ENCODE measurements around the gene SNX8. TPM values are rescaled to one million over a fixed set of nuclear protein-coding genes. Genes with fewer than 3 reads are reported as not detected.

SNX8 gene
- total and polyA plus RNA-seq, 2 of the 13 experiments (the other 11 are each of a cell fraction or from before 2014, with no cell fraction given) = 20.6 to 45.2 TPM

GRCh38 chr7:2360796-2361195, 46.6 kb upstream of the SNX8 start:
- ATAC-seq = no peak
- in situ Hi-C loops (cut with HindIII; ENCODE audit: extremely low pct_ligation_motif_present, low pct_unique_long_range_greater_than_20kb) = no loop called here
- Histone ChIP-seq H3K9ac (ENCODE audit: insufficient read depth, low read depth, low read length) (no peak overlapping the region), H3K27me3 (ENCODE audit: control insufficient read depth in 1 of 2, insufficient read depth in 2 of 2, low read length in 2 of 2) (no peaks in the 10 kb centered on the region; a peak in 1 of 5 replicates), H3K4me1 (ENCODE audit: insufficient read depth, low read length) (peaks cover 43% of the 10 kb centered on the region), H3K4me2 (ENCODE audit: low read depth, low read length) (no peak overlapping the region), H3K36me3 (replicated peaks in 1 of 2; ENCODE audit: control insufficient read depth in 1 of 2, insufficient read depth in 2 of 2, low read length in 2 of 2) (peaks cover 31 to 78% of the 10 kb centered on the region in 2 experiments), H2AFZ (ENCODE audit: low read length) (no peak overlapping the region), H3K79me2 (ENCODE audit: insufficient read depth, low read length) (peaks cover 59% of the 10 kb centered on the region), H3K9me3 (ENCODE audit: low read length) (no peaks in the 10 kb centered on the region), H3K27ac (ENCODE audit: extremely low read length, insufficient read depth, low read length) (no peak overlapping the region), H4K20me1 (ENCODE audit: insufficient read depth, low read length) (peaks cover 47% of the 10 kb centered on the region), H3K4me3 (replicated peaks in 1 of 3; ENCODE audit: insufficient read depth in 1 of 3, low read depth in 2 of 3, low read length in 3 of 3) (no peak overlapping the region)
- CTCF ChIA-PET (ENCODE audit: low intra/inter-chr PET ratio, low total read pairs) = no interaction called here
- 84% methylated on average over 6 of the region's 6 CpGs for WGBS (ENCODE audit: low lambda C conversion rate)
- intact Hi-C loops (cut with micrococcal nuclease; ENCODE audit: unreplicated experiment) = loop anchor here (5.0 kb wide), 1 partner anchor 37 kb away; no protein-coding TSS in a partner anchor
- no peak for TF ChIP-seq MEF2D (CRISPR knock-in tag; IDR thresholded peaks at IDR 0.05)
- no peak for TF ChIP-seq IKZF1 (IDR thresholded peaks at IDR 0.05)
- TF ChIP-seq RFX5 (IDR thresholded peaks at IDR 0.05; ENCODE audit: low read depth, low read length) = no peak
- TF ChIP-seq ETV5 (CRISPR knock-in tag; IDR thresholded peaks at IDR 0.05; ENCODE audit: borderline replicate concordance) = no peak
- no peak for TF ChIP-seq GABPA (IDR thresholded peaks at IDR 0.05; ENCODE audit: low read depth, low read length)
- no peak for TF ChIP-seq GABPA (CRISPR knock-in tag; IDR thresholded peaks at IDR 0.05; ENCODE audit: low read depth)
- TF ChIP-seq ZNF546 (CRISPR knock-in tag; conservative IDR thresholded peaks at IDR 0.05) = no peak
- TF ChIP-seq CERS6 (CRISPR knock-in tag; IDR thresholded peaks at IDR 0.05) = no peak
- TF ChIP-seq, protein P1, sequence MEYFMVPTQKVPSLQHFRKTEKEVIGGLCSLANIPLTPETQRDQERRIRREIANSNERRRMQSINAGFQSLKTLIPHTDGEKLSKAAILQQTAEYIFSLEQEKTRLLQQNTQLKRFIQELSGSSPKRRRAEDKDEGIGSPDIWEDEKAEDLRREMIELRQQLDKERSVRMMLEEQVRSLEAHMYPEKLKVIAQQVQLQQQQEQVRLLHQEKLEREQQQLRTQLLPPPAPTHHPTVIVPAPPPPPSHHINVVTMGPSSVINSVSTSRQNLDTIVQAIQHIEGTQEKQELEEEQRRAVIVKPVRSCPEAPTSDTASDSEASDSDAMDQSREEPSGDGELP (IDR thresholded peaks at IDR 0.05; ENCODE audit: borderline replicate concordance, low read depth) = no peak
- TF ChIP-seq ZNF556 (CRISPR knock-in tag; IDR thresholded peaks at IDR 0.05; ENCODE audit: borderline replicate concordance) = no peak
- no peak for TF ChIP-seq ATF6 (CRISPR knock-in tag; conservative IDR thresholded peaks at IDR 0.05)
- TF ChIP-seq, protein P2, sequence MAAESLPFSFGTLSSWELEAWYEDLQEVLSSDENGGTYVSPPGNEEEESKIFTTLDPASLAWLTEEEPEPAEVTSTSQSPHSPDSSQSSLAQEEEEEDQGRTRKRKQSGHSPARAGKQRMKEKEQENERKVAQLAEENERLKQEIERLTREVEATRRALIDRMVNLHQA (CRISPR knock-in tag; IDR thresholded peaks at IDR 0.05) = no peak
- TF ChIP-seq YEATS2 (CRISPR knock-in tag; IDR thresholded peaks at IDR 0.05; ENCODE audit: borderline replicate concordance) = no peak
- no peak for TF ChIP-seq ZNF75D (CRISPR knock-in tag; IDR thresholded peaks at IDR 0.05; ENCODE audit: borderline replicate concordance)
- no peak for TF ChIP-seq ZNF326 (CRISPR knock-in tag; IDR thresholded peaks at IDR 0.05; ENCODE audit: borderline replicate concordance)
- no peak for TF ChIP-seq ZNF557 (CRISPR knock-in tag; IDR thresholded peaks at IDR 0.05)
- no peak for TF ChIP-seq CREM (IDR thresholded peaks at IDR 0.05)
- no peak for TF ChIP-seq CREM (CRISPR knock-in tag; IDR thresholded peaks at IDR 0.05)
- TF ChIP-seq ZNF292 (CRISPR knock-in tag; IDR thresholded peaks at IDR 0.05; ENCODE audit: borderline replicate concordance, low read depth) = no peak
- no peak for TF ChIP-seq ZNF788 (CRISPR knock-in tag; IDR thresholded peaks at IDR 0.05; ENCODE audit: borderline replicate concordance)
- no peak for TF ChIP-seq THYN1 (CRISPR knock-in tag; IDR thresholded peaks at IDR 0.05; ENCODE audit: borderline replicate concordance, low read depth)
- BruUV-seq (replicated peaks) = no TSS peak
- no peak for DNase-seq (ENCODE audit: low spot score)
- FAIRE-seq = no peak
- POLR2A ChIA-PET = interaction anchor here (1.1 kb wide), 1 partner anchor 23 kb away, joined by 3 read pairs; no protein-coding TSS in a partner anchor

All from HepG2 (cell line).